EH (cell line): ENCODE measurements around the gene MICAL3.
"Not testable (repeated sequence)": the region's sequence is repeated elsewhere in the genome, so short reads cannot be mapped to it uniquely, and the experiment has no call there.

Experiments
- DNase-seq: peaks from one replicate; pipeline ENCODE4 v3.0.0-alpha.2; 2015; ENCODE audit warnings: low read depth

Gene MICAL3

GRCh38 chr22:17932457-17932856 lies 91.9 kb downstream of the MICAL3 start:
- not testable (repeated sequence) for DNase-seq

DNA sequence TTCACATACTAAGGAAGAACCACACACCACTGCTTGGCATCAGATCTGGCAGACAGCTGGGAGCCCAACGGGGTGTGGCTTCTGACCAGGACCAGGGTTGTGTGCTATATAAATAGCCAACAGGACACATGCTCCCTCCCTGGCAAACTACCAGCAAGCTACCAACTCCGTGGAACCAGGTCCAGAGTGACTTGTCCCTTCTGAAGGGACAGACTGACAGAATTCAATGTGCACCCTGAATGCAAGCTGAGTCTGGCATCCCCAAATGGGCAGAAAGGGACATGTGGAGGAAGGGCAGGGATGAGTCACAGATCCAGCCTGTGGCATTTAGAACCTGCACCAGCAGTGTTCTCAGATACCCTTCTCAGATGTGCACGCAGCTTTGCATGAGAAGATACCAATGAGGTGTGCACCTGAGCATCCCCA lies 92.9 kb downstream of the MICAL3 start:
- peak; percentile 42 for DNase-seq

GRCh38 chr22:17930455-17931313 lies 93.7 kb downstream of the MICAL3 start:
- no peak for DNase-seq

GRCh38 chr22:17929909-17930308 lies 94.5 kb downstream of the MICAL3 start:
- no peak for DNase-seq

DNA sequence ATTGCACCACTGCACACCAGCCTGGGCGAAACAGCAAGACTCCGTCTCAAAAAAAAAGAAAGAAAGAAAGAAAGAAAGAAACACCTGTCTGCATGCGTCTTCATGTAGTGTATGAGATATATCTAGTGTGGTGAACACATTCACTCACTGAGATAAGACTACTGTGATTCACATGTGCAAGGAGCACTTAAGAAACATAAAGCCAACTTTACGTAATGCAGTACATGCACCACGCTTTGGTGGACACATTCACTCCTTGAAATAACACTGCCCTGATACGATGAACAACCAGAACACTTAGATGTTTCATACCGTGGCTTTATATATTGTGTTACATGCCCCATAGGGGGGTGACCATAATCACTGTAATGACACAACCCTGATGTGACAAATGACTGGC lies 96.0 kb downstream of the MICAL3 start:
- no peak for DNase-seq

GRCh38 chr22:17927062-17927461 lies 97.3 kb downstream of the MICAL3 start:
- no peak for DNase-seq

DNA sequence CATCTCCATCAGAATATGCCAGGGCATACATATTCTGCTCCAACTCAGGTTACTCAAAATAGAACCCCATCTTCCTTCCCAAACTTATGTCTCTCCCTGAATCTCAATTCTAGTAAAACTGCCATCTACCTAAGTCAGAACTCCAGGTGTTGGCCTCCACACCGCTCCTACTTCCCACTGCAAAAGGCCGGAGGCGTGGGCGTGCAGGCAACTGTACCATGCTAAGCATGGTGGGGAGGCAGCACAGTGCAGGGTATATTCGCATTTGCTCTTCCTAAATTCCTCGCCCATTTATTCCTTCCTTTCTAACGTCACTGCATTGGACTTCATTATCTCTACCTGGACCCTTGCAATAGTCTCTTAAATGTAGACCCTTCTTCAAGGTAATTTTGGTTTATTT lies 97.8 kb downstream of the MICAL3 start:
- no peak for DNase-seq

DNA sequence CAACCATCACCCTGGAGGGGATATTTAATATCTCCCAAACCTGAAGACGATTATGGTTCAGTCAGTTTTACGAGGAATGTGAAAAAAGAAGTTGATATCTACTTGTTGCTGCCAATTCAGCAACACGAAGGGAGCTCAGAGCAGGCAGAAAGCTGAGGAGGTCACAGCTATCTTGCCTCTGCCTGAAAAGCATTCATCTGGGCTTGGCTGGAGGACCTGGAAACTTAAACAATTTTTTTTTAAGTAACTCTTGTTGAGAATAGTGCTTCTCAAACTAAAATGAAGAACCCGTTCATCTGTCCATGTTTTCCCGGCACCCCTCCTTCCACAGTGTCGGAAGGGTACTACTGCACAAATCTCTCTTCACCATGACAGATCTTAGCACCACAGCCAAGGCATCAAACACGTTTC lies 98.9 kb downstream of the MICAL3 start:
- no peak for DNase-seq

DNA sequence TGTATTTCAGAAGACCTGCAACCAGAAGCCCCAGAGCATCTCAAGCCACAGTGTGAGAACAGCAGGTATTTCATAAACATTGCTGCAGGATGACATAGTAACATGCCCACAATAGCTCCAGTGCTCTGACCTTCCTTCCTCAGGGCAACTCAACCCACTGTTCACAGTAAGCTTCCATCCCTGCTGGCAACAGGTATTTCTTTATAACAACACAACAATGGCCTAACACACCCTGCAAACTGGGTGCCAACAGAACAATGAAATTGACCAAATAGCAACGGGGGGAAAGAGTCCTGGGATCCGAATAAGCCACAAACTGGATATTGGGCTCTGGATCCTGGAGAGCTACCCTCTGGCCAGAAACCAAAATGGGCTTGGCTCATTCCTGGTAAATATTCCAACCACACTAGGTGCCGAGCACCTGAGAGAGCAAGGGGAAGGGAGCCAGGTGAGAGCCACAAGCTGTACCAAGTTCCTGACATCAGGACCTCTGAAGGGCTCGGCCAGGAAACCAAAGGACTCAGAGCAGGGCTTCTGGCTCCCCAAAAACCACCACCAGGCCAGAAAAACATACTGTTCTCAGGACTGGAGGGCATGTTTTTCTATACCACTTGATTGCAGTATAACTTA lies 99.5 kb downstream of the MICAL3 start:
- no peak for DNase-seq

- no peak for DNase-seq
Measured at GRCh38 chr22:17924076-17924475, 100.3 kb downstream of the MICAL3 start.

GRCh38 chr22:17922925-17923903 lies 101.1 kb downstream of the MICAL3 start:
- DNase-seq = peak; percentile 86

DNA sequence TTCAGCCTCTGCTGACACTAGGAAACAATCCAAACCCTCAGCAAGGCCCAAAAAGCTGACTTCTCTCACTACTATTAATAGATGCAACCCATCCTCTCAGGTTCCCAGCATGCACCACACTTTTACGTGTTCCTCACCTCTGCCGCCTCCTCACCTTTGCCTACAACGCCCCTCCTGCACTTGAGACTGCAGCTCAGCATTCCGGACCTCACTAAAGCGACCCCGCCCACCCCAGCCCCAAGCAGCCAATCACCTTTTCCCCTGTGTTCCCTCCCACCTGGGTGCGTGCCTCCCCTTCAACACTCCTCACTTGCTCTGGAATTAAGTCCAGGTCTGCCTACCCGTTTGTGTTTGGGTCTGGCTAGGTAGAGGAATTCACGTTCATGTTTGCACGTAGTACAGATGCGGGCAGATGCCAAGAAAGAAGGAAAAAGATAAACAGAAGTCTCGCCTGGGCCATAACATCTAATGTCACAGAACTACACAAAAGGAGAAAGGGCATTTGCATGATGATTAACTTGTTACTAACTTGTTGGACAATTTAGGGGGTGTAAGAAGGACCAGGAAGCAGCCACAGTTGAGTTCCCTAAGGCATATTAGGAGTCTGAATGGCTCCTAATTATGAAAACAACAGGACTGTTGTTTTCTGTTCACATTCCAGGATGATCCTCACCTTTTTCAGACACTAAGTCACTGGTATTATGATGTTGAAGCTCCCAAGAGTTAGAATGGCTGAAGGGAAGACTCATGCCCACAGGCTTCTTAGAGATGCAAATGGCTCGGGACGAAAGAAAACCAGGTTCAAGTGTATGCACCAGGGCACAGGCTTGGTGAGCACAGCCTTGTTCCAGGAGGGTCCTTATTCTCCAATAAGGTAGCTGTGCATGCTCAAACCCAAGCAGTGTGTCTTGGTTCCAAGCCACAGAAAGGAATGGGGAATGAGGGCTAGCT lies 102.2 kb downstream of the MICAL3 start:
- no peak for DNase-seq

- no peak for DNase-seq
Measured at GRCh38 chr22:17920992-17921650, 103.2 kb downstream of the MICAL3 start.

GRCh38 chr22:17920145-17920605 lies 104.2 kb downstream of the MICAL3 start:
- peak; percentile 35 for DNase-seq

DNA sequence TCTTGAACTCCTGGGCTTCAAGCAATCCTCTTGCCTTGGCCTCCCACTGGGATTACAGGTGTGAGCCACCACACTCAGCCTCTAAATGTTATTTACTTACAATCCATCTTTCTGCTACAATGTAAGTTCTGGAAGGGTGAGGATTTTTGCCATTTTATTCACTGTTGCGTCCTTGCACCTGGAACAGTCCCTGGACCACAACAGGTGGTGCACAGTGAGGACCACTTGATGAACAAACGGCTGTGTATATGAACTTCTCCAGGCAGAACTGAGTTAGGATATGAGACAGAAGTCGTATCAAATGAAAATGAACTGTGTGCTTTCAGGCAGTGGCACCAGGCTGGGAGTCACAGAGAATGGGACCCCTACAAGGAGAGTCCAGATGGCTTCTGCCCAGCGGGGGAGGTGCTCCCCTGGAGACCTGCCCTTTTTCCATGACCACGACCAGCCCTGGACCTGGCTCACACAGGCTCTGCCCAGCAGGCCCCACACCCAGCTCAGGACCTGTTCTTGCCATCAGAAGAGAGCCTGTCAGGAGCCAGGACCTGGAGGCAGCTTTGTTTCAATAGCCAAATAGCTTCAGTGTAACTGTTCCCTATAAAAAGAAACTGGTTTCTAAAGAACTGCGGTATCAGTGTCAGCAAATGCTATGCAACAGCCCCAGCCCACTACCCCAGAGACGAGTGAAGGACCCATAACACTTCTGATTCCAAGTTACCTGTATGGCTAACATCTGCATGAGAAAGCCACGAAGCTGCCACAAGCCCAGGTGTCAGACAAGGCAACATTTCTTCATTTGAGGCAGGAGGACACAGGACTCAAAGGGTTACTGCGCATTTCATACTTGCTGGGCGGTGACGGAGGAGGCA lies 104.9 kb downstream of the MICAL3 start:
- DNase-seq = no peak

DNA sequence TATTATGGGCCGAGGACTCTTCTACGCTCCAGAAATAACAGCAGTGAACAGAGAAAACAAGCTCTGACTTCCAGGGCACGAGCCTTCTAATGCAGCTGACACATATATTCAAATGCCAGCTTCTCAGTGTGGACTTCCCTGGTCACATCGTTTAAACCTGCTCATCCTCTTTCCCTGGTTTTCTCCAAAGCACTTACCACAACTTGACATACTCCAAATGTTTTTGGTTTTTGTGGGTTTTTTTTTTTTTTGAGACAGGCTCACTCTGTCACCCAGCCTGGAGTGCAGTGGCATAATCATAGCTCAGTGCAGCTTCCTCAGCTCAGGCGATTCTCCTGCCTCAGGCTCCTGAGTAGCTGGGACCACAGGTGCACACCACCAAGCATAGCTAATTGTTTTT lies 105.5 kb downstream of the MICAL3 start:
- DNase-seq = peak; percentile 89

DNA sequence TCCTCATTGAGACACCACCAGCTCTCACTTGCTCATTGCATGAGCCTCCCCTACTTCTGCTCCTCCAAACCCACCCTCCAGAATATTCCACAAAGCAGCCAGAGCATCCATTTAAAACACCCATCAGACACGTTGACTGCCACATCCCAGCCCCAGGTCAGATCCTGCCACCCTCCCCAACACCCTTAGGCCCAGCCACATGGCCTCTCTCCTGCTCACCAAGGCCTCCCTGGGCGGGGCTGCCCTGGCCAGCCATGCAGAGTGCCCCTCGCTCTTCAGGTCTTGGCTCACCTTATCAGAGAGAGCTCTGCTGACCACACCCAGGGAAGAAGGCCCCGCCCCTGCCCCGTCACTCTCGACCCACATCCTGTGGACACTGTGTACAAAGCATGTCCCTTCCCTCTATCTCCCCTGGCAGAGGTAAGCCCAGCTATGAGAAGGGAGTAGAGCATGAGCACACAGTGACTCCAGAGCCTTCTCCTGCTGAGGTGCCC lies 106.8 kb downstream of the MICAL3 start:
- no peak for DNase-seq

DNA sequence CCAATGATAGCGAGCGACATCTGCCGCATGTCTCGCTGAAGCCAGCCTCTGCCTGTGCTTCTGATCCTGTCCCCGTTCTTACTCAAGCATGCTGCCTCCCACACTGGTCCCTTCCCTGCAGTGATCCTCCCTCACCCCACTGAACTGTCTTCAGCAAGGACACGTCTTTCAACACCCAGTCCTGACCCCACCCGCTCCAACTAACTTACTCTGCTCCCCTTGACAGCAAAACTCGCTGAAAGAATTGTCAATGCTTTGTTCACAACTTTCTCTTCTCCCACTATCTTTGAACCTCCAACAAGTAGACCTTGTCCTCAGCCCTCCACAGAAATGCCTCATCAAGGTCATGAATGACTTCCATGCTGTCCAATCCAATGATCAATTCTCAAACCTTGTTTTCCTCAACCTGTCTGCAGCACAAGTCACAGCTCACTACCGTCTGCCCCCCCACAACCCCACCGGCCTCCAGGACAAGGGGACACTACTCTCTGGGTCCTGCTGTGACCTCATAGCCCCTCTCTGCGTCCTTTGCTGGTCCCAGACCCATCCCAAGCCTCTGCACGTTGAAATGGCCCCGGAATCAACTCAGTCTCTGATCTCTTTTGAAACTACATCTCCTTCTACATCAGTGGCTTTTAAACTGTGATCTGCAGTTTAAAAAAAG lies 108.0 kb downstream of the MICAL3 start:
- no peak for DNase-seq

DNA sequence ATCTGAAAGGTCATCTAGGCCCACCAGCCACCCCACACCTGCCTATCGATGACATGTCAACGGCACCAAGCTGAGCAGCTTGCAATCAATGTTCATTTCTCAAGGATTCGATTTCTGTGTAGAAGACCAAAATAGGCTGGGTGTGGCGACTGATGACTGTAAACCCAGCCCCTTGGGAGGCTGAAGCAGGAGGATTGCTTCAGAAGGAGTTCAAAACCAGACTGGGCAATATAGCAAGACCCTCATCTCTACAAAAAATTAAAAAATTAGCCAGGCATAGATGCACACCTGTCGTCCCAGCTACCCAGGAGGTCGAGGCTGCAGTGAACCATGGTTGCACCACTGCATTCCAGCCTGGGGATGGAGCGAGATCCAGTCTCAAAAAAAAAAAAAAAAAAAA lies 108.7 kb downstream of the MICAL3 start:
- DNase-seq = no peak
